ENCODE results near the gene HSPB6. TPM values are rescaled to one million over a fixed set of nuclear protein-coding genes. Genes with fewer than 3 reads are reported as not detected.
A peak's percentile ranks its signal among the peaks of the same experiment; 100 is the strongest.

The HSPB6 gene
- total RNA-seq, 1 donor from 2014 or later, result 1.9 TPM

- peaks cover 40% of the 10 kb centered on the region for H3K79me2 ChIP-seq (ENCODE audit: insufficient read depth, low read length)
- Mint-ChIP-seq H3K4me3 (ENCODE audit: unreplicated experiment) (peak overlapping the region; percentile 74), H3K27ac (ENCODE audit: unreplicated experiment) (peak overlapping the region; percentile 88), H3K36me3 (ENCODE audit: low read depth, unreplicated experiment) (peaks cover 20% of the 10 kb centered on the region), H3K9me3 (ENCODE audit: unreplicated experiment) (no peaks in the 10 kb centered on the region), H3K4me1 (ENCODE audit: low read depth, unreplicated experiment) (peaks cover 16% of the 10 kb centered on the region), H3K27me3 (ENCODE audit: low read depth, unreplicated experiment) (peaks cover 2% of the 10 kb centered on the region)
- H3K9ac ChIP-seq (ENCODE audit: low read length), result peak overlapping the region; percentile 99
- H3K4me2 ChIP-seq (ENCODE audit: low read length), result peak overlapping the region; percentile 96
- H3K36me3 ChIP-seq (ENCODE audit: insufficient read depth, low read length), result peaks cover 5% of the 10 kb centered on the region
- peaks cover 35% of the 10 kb centered on the region for H3K4me1 ChIP-seq (ENCODE audit: insufficient read depth, low read length)
- H3K4me3 ChIP-seq (ENCODE audit: insufficient read depth, low read depth, low read length), result peak overlapping the region; percentile 100
- no peaks in the 10 kb centered on the region for H3K27me3 ChIP-seq (ENCODE audit: insufficient read depth, low read length)
- FAIRE-seq (no peak), DNase-seq (ENCODE audit: low read depth) (no peak)
- no peak overlapping the region for H2AFZ ChIP-seq (ENCODE audit: low read depth, low read length)
- H4K20me1 ChIP-seq (ENCODE audit: insufficient read depth, low read length), result peaks cover 16% of the 10 kb centered on the region
- TF ChIP-seq EZH2 (IDR thresholded peaks at IDR 0.05; ENCODE audit: insufficient read depth, low read length) (no peak), CTCF (IDR thresholded peaks at IDR 0.05; ENCODE audit: insufficient read depth, low read depth, low read length) (no peak)
- no peaks in the 10 kb centered on the region for H3K9me3 ChIP-seq (ENCODE audit: insufficient read depth, low read depth, low read length)
- peak overlapping the region; percentile 99 for H3K27ac ChIP-seq (ENCODE audit: low read depth, low read length)
These were observed 1.1 kb downstream of the HSPB6 start for GRCh38 chr19:35755550-35756376.

- H3K9ac ChIP-seq (ENCODE audit: low read length), result peak overlapping the region; percentile 99
- peaks cover 17% of the 10 kb centered on the region for H3K4me1 Mint-ChIP-seq (ENCODE audit: low read depth, unreplicated experiment)
- FAIRE-seq, result no peak
- H2AFZ ChIP-seq (ENCODE audit: low read depth, low read length), result no peak overlapping the region
- H3K27ac Mint-ChIP-seq (ENCODE audit: unreplicated experiment), result no peak overlapping the region
- H3K4me1 ChIP-seq (ENCODE audit: insufficient read depth, low read length), result peaks cover 35% of the 10 kb centered on the region
- peaks cover 5% of the 10 kb centered on the region for H3K36me3 ChIP-seq (ENCODE audit: insufficient read depth, low read length)
- no peak overlapping the region for H3K4me3 Mint-ChIP-seq (ENCODE audit: unreplicated experiment)
- no peaks in the 10 kb centered on the region for H3K27me3 ChIP-seq (ENCODE audit: insufficient read depth, low read length)
- DNase-seq (ENCODE audit: low read depth), result no peak
- no peaks in the 10 kb centered on the region for H3K9me3 ChIP-seq (ENCODE audit: insufficient read depth, low read depth, low read length)
- peaks cover 41% of the 10 kb centered on the region for H3K79me2 ChIP-seq (ENCODE audit: insufficient read depth, low read length)
- TF ChIP-seq EZH2 (IDR thresholded peaks at IDR 0.05; ENCODE audit: insufficient read depth, low read length) (no peak), CTCF (IDR thresholded peaks at IDR 0.05; ENCODE audit: insufficient read depth, low read depth, low read length) (no peak)
- peak overlapping the region; percentile 5 for H3K4me3 ChIP-seq (ENCODE audit: insufficient read depth, low read depth, low read length)
- H3K36me3 Mint-ChIP-seq (ENCODE audit: low read depth, unreplicated experiment), result peaks cover 20% of the 10 kb centered on the region
- peak overlapping the region; percentile 96 for H3K4me2 ChIP-seq (ENCODE audit: low read length)
- peaks cover 20% of the 10 kb centered on the region for H4K20me1 ChIP-seq (ENCODE audit: insufficient read depth, low read length)
- H3K27me3 Mint-ChIP-seq (ENCODE audit: low read depth, unreplicated experiment), result peaks cover 2% of the 10 kb centered on the region
- peak overlapping the region; percentile 99 for H3K27ac ChIP-seq (ENCODE audit: low read depth, low read length)
- H3K9me3 Mint-ChIP-seq (ENCODE audit: unreplicated experiment), result no peaks in the 10 kb centered on the region
These were observed 1.7 kb downstream of the HSPB6 start for GRCh38 chr19:35755131-35755549.

All from astrocyte (in vitro differentiated cells and primary cell).